Mesendoderm (in vitro differentiated cells): Measurements from ENCODE around the gene ADARB1.

ENCODE experiments used
- DNase-seq: peaks from one replicate; pipeline ENCODE4 v3.0.0; 2013
- H2AK5ac ChIP-seq: 2 replicates; pipeline ENCODE4 v1.6.1; 2013; ENCODE audit warnings: low read length, inconsistent platforms
- H2BK120ac ChIP-seq: 2 replicates; pipeline ENCODE4 v1.6.1; 2013; ENCODE audit warnings: low read depth, mild to moderate bottlenecking, low read length, moderate library complexity, mixed read lengths
- H2BK15ac ChIP-seq: replicated peaks from 2 replicates; pipeline ENCODE4 v1.6.1; 2013; ENCODE audit warnings: low read depth, mild to moderate bottlenecking, moderate library complexity
- H2BK5ac ChIP-seq: 2 replicates; pipeline ENCODE4 v1.6.1; 2013; ENCODE audit warnings: low read length, inconsistent platforms
- H3K18ac ChIP-seq: 2 replicates; pipeline ENCODE4 v1.6.1; 2013; ENCODE audit warnings: mild to moderate bottlenecking, low read length, mixed read lengths
- H3K23ac ChIP-seq: one replicate; pipeline ENCODE4 v1.6.1; 2013; ENCODE audit warnings: low read length
- H3K27ac ChIP-seq: 2 replicates; pipeline ENCODE4 v1.5.1; 2013; ENCODE audit warnings: low read depth, mild to moderate bottlenecking, inconsistent platforms, low read length, moderate library complexity
- H3K27me3 ChIP-seq: 2 replicates; pipeline ENCODE4 v1.6.1; 2013; ENCODE audit warnings: low read length, control low read depth, mild to moderate bottlenecking, inconsistent platforms; ENCODE audit not compliant: insufficient read depth, poor library complexity
- H3K36me3 ChIP-seq: 2 replicates; pipeline ENCODE4 v1.6.1; 2013; ENCODE audit warnings: low read length, inconsistent platforms; ENCODE audit not compliant: control insufficient read depth, insufficient read depth
- H3K4ac ChIP-seq: one replicate; pipeline ENCODE4 v1.6.1; 2013; ENCODE audit warnings: low read depth, mild to moderate bottlenecking, low read length, moderate library complexity
- H3K4me1 ChIP-seq: 2 replicates; pipeline ENCODE4 v1.6.1; 2013; ENCODE audit warnings: low read depth, low read length, inconsistent platforms; ENCODE audit not compliant: control insufficient read depth
- H3K4me2 ChIP-seq: 2 replicates; pipeline ENCODE4 v1.6.1; 2013; ENCODE audit warnings: low read length
- H3K4me3 ChIP-seq: 2 replicates; pipeline ENCODE4 v1.5.1; 2013; ENCODE audit warnings: mild to moderate bottlenecking, low read length
- H3K56ac ChIP-seq: one replicate; pipeline ENCODE4 v1.6.1; 2013; ENCODE audit warnings: low read length
- H3K79me1 ChIP-seq: 2 replicates; pipeline ENCODE4 v1.6.1; 2013; ENCODE audit warnings: low read length, inconsistent platforms
- H3K79me2 ChIP-seq: 2 replicates; pipeline ENCODE4 v1.6.1; 2013; ENCODE audit warnings: mild to moderate bottlenecking, low read length; ENCODE audit not compliant: control insufficient read depth, insufficient read depth
- H3K9ac ChIP-seq: 2 replicates; pipeline ENCODE4 v1.6.1; 2013; ENCODE audit warnings: low read length, inconsistent platforms
- H4K5ac ChIP-seq: one replicate; pipeline ENCODE4 v1.6.1; 2013; ENCODE audit warnings: low read length
- H4K8ac ChIP-seq: one replicate; pipeline ENCODE4 v1.6.1; 2013; ENCODE audit warnings: low read depth, mild to moderate bottlenecking, control low read depth, low read length, moderate library complexity
- WGBS: extraction: QIAGEN DNeasy Blood & Tissue Kit; methylation state at CpG from one replicate; pipeline ENCODE4 v1.1.7; 2013; ENCODE audit warnings: low lambda C conversion rate, missing lambda C conversion rate; ENCODE audit not compliant: insufficient coverage; ENCODE audit errors: extremely low coverage; 5-methylcytosine and 5-hydroxymethylcytosine counted together

The ADARB1 gene

DNA sequence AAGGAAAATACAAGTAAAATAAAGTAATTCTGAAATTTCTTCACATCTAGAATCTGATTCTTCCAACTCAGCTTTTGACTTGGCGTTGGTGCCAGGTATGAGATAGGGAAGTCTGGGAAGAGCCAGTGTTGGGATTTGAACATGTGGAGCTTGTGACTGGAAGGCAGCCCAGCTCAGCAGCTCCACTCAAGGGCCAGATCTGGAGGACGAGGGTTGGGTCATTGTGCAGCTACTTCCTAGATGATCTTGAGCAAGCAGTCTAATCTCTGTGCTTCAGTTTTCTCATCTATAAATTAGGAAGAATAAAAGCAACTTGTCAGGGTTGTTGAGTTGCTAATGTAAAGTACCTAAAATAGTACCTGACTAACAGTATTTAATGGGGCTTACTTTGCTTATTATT is 5.0 kb downstream of the ADARB1 start:
- Histone ChIP-seq H3K9ac (no peak overlapping the region), H3K18ac (no peak overlapping the region), H3K4ac (no peak overlapping the region), H3K4me1 (no peaks in the 10 kb centered on the region), H2AK5ac (no peak overlapping the region), H3K27me3 (peaks cover 2% of the 10 kb centered on the region), H3K4me3 (no peak overlapping the region), H3K4me2 (no peak overlapping the region), H3K79me2 (no peaks in the 10 kb centered on the region), H2BK5ac (no peak overlapping the region), H3K27ac (no peak overlapping the region), H4K8ac (no peak overlapping the region), H3K36me3 (no peaks in the 10 kb centered on the region), H3K23ac (no peak overlapping the region), H3K56ac (no peak overlapping the region), H4K5ac (no peak overlapping the region), H2BK15ac (no peak overlapping the region), H2BK120ac (no peak overlapping the region), H3K79me1 (peaks cover 2% of the 10 kb centered on the region)
- no CpG with 5 or more reads among the region's 2 CpGs for WGBS
- no peak for DNase-seq

DNA sequence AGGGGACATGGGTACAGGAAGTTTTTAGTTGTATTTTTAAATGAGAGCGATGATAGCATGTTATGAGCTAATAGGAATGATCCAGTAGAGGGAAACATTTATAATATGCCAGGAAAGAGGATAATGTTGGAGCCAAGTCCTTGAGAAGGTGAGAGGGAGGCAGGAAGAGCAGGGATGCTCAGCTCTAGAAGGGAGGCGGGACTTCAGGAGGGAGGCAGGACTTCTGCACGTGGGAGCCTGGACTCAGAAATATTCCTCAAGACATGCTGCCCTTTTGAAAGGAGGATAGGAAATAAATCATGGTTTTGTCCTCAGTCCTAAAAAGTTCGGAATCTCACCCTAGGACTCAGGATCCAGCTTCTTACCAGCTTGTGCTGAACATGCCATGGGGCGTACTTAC is 5.9 kb downstream of the ADARB1 start:
- H3K4me2 ChIP-seq: no peak overlapping the region
- H3K4ac ChIP-seq: no peak overlapping the region
- H3K18ac ChIP-seq: no peak overlapping the region
- H3K56ac ChIP-seq: no peak overlapping the region
- 100% methylated on average over 1 of the region's 5 CpGs for WGBS
- no peaks in the 10 kb centered on the region for H3K4me1 ChIP-seq
- H4K8ac ChIP-seq: no peak overlapping the region
- H3K27me3 ChIP-seq: peaks cover 2% of the 10 kb centered on the region
- no peak overlapping the region for H3K23ac ChIP-seq
- H3K79me2 ChIP-seq: no peaks in the 10 kb centered on the region
- no peak overlapping the region for H2BK120ac ChIP-seq
- no peaks in the 10 kb centered on the region for H3K36me3 ChIP-seq
- no peak overlapping the region for H3K9ac ChIP-seq
- H3K27ac ChIP-seq: no peak overlapping the region
- H2BK5ac ChIP-seq: no peak overlapping the region
- H2BK15ac ChIP-seq: no peak overlapping the region
- peaks cover 2% of the 10 kb centered on the region for H3K79me1 ChIP-seq
- no peak for DNase-seq
- H2AK5ac ChIP-seq: no peak overlapping the region
- no peak overlapping the region for H3K4me3 ChIP-seq
- no peak overlapping the region for H4K5ac ChIP-seq

DNA sequence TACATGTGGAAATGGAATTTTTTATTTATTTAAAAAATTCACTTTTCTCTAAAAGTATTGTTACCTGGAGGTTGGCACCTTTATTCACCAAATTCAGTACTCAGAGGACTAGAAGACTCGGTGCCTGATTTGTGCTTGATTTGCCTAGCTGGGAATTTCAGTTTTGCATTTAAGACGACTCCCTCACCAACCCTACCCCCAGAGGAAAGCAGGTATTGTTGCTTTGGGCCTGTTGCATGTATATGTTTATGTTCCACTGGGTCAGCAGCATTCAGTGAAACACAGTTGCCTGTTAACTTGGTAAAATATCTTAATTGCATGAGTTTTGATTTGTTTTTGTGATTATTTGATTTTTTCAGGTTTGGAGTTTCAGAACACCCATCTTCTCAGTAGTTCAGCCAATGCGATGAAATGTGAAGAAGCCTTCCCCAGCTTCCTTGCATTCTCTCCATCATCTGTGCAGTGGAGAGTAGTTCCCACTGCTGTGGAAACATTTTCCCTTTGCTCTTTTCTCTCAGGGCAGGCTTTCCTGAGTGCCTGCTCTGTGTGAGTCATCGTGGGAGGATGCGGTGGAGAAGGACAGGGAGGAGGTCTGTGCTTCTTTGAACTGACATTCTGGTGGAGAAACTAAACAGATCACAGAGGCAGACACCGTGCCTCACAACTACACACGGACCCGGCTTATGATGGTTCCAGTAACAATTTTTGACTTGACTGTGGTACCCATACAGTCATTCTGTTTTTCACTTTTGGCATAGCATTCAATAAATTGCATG is 6.4 kb downstream of the ADARB1 start:
- H2AK5ac ChIP-seq: no peak overlapping the region
- no peak overlapping the region for H3K4me2 ChIP-seq
- no peak overlapping the region for H3K27ac ChIP-seq
- H3K4me1 ChIP-seq: no peaks in the 10 kb centered on the region
- H4K8ac ChIP-seq: no peak overlapping the region
- H4K5ac ChIP-seq: no peak overlapping the region
- no peaks in the 10 kb centered on the region for H3K36me3 ChIP-seq
- H3K56ac ChIP-seq: no peak overlapping the region
- H2BK15ac ChIP-seq: no peak overlapping the region
- DNase-seq: no peak
- no peaks in the 10 kb centered on the region for H3K27me3 ChIP-seq
- no peak overlapping the region for H3K4ac ChIP-seq
- H2BK120ac ChIP-seq: no peak overlapping the region
- no peak overlapping the region for H2BK5ac ChIP-seq
- H3K9ac ChIP-seq: no peak overlapping the region
- no peak overlapping the region for H3K4me3 ChIP-seq
- WGBS: no CpG with 5 or more reads among the region's 8 CpGs
- no peaks in the 10 kb centered on the region for H3K79me2 ChIP-seq
- H3K18ac ChIP-seq: no peak overlapping the region
- H3K23ac ChIP-seq: no peak overlapping the region
- peaks cover 2% of the 10 kb centered on the region for H3K79me1 ChIP-seq

DNA sequence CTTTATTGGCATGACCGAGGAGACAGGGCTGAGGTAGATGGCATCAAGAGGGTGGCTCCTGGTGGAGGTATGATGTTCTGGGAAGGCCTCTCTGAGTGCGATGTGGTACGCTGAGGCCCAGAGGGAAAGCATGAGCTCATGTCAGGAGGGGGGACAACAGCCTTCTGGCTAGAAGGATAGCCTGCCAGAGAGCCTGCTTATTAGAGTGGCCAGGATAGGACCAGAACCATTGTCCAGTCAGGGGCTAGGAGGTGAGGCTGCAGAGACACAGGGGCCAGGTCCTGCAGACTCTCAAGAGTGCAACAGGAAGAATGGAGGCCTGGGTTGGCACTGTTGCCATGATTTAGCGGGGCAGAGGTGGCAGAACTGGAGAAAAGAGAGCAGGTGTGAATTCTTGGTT is 7.3 kb downstream of the ADARB1 start:
- Histone ChIP-seq H3K9ac (no peak overlapping the region), H3K18ac (no peak overlapping the region), H3K4me1 (no peaks in the 10 kb centered on the region), H3K79me2 (no peaks in the 10 kb centered on the region), H3K4ac (no peak overlapping the region), H3K56ac (no peak overlapping the region), H3K79me1 (peaks cover 2% of the 10 kb centered on the region), H2BK15ac (no peak overlapping the region), H4K5ac (no peak overlapping the region), H3K36me3 (no peaks in the 10 kb centered on the region), H3K27ac (no peak overlapping the region), H3K23ac (no peak overlapping the region), H3K27me3 (no peaks in the 10 kb centered on the region), H2BK120ac (no peak overlapping the region), H2BK5ac (no peak overlapping the region), H3K4me2 (no peak overlapping the region), H4K8ac (no peak overlapping the region), H3K4me3 (no peak overlapping the region), H2AK5ac (no peak overlapping the region)
- DNase-seq: no peak
- WGBS: no CpG with 5 or more reads among the region's 4 CpGs

DNA sequence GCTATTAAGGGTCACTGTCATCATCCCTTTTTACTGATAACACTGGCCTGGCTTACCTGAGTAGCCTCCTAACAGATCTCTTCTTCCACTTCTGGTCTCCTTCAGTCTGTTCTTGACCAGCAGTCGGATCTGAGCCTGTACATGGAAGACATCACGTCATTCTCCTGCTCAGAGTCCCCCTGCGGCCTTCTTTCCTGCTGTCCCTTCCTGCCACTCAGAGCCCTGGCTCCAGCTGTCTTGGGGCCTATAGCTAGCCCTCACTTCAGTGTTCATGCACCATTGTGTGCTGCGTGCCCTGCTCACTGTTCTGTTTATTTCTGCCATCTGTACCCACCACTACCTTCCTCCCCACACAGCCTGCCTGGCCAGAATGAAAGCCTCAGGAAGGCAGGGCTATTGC is 8.4 kb downstream of the ADARB1 start:
- Histone ChIP-seq H3K18ac (no peak overlapping the region), H4K8ac (no peak overlapping the region), H3K4me1 (no peaks in the 10 kb centered on the region), H3K23ac (no peak overlapping the region), H2BK5ac (no peak overlapping the region), H2AK5ac (no peak overlapping the region), H3K4me3 (no peak overlapping the region), H3K56ac (no peak overlapping the region), H3K4me2 (no peak overlapping the region), H3K27me3 (no peaks in the 10 kb centered on the region), H3K79me1 (peaks cover 2% of the 10 kb centered on the region), H3K27ac (no peak overlapping the region), H3K4ac (no peak overlapping the region), H2BK15ac (no peak overlapping the region), H2BK120ac (no peak overlapping the region), H4K5ac (no peak overlapping the region), H3K36me3 (no peaks in the 10 kb centered on the region), H3K9ac (no peak overlapping the region), H3K79me2 (no peaks in the 10 kb centered on the region)
- no peak for DNase-seq
- no CpG with 5 or more reads among the region's 4 CpGs for WGBS

DNA sequence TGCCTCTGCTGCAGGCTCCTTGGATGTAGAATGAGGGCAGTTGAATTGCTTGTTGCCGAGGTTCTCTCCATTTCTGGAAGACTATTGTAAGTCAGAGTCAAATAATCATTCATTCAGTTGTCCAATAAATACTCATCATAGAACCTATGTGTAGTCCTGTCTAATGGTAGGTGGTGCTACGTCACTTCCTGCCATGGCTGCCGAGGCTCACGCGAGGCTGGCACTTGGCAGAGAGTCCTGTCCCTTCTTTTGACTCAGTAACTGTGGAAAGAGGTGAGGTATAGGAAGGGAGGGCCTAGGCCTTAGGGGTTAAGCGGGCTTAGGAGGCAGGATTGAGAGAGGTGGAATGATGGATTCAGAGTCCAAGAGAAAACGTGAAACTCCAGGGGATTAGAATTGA is 9.7 kb downstream of the ADARB1 start:
- H3K4me3 ChIP-seq: no peak overlapping the region
- DNase-seq: no peak
- H3K27ac ChIP-seq: no peak overlapping the region
- H3K79me1 ChIP-seq: peaks cover 2% of the 10 kb centered on the region
- H3K18ac ChIP-seq: no peak overlapping the region
- no peak overlapping the region for H2BK120ac ChIP-seq
- H4K8ac ChIP-seq: no peak overlapping the region
- H3K9ac ChIP-seq: no peak overlapping the region
- no peaks in the 10 kb centered on the region for H3K36me3 ChIP-seq
- H2AK5ac ChIP-seq: no peak overlapping the region
- H3K4me2 ChIP-seq: no peak overlapping the region
- no peaks in the 10 kb centered on the region for H3K4me1 ChIP-seq
- no peak overlapping the region for H3K23ac ChIP-seq
- no peaks in the 10 kb centered on the region for H3K27me3 ChIP-seq
- WGBS: no CpG with 5 or more reads among the region's 7 CpGs
- no peak overlapping the region for H3K56ac ChIP-seq
- no peaks in the 10 kb centered on the region for H3K79me2 ChIP-seq
- no peak overlapping the region for H2BK15ac ChIP-seq
- H2BK5ac ChIP-seq: no peak overlapping the region
- H3K4ac ChIP-seq: no peak overlapping the region
- H4K5ac ChIP-seq: no peak overlapping the region
